CD4-positive, alpha-beta memory T cell (primary cell): ENCODE measurements around the gene PLD3. TPM values are rescaled to one million over a fixed set of nuclear protein-coding genes. Genes with fewer than 3 reads are reported as not detected.

Source experiments
- CTCF ChIA-PET: fragments of 350-600 bp; sonication (Branson Sonifier 250); formaldehyde crosslinking; loops from one replicate; lab custom pipeline; 2021; ENCODE audit warnings: inconsistent platforms; ENCODE audit not compliant: partially characterized antibody; lab: Charles Lee
- POLR2A ChIA-PET: fragments of 350-600 bp; sonication (Branson Sonifier 250); formaldehyde crosslinking; loops from one replicate; lab custom pipeline; 2021; ENCODE audit not compliant: partially characterized antibody; lab: Charles Lee
- DNase-seq, 5 donors: peaks; one replicate each; pipeline versions ENCODE4 v3.0.0 to v3.0.0-alpha.2; 2020 to 2022; ENCODE audit warnings: mixed read lengths in 1 of 5
- H3K27ac ChIP-seq: one replicate; pipeline ENCODE4 v1.7.0; 2013; ENCODE audit warnings: low read depth, low read length
- H3K27me3 ChIP-seq: 2 replicates; pipeline ENCODE4 v1.7.0; 2013; ENCODE audit warnings: mild to moderate bottlenecking, low read length, moderate library complexity; ENCODE audit not compliant: insufficient read depth
- H3K36me3 ChIP-seq: 2 replicates; pipeline ENCODE4 v1.7.0; 2013; ENCODE audit warnings: mild to moderate bottlenecking, low read length, moderate library complexity; ENCODE audit not compliant: insufficient read depth
- H3K4me1 ChIP-seq: 2 replicates; pipeline ENCODE4 v1.7.0; 2013; ENCODE audit warnings: mild to moderate bottlenecking, low read length, moderate library complexity; ENCODE audit not compliant: insufficient read depth
- H3K4me3 ChIP-seq, 2 donors: one replicate each; pipeline ENCODE4 v1.7.0; 2013; ENCODE audit warnings: low read length in 2 of 2, mild to moderate bottlenecking in 1 of 2
- H3K9me3 ChIP-seq, 2 donors: one replicate each; pipeline ENCODE4 v1.7.0; 2013; ENCODE audit warnings: low read length in 2 of 2, control low read depth in 1 of 2; ENCODE audit not compliant: control insufficient read depth in 1 of 2
- H3K27ac Mint-ChIP-seq, 7 donors: one replicate each; pipeline ENCODE4 v1.8.0; 2020 to 2021; ENCODE audit warnings: mixed read lengths in 7 of 7, mild to moderate bottlenecking in 6 of 7, inconsistent platforms in 3 of 7, moderate library complexity in 3 of 7
- H3K27me3 Mint-ChIP-seq, 2 donors: one replicate each; pipeline ENCODE4 v1.8.0; 2020 to 2021; ENCODE audit warnings: mixed read lengths in 2 of 2
- H3K36me3 Mint-ChIP-seq, 2 donors: one replicate each; pipeline ENCODE4 v1.8.0; 2020 to 2021; ENCODE audit warnings: mixed read lengths in 2 of 2, inconsistent platforms in 1 of 2, mild to moderate bottlenecking in 1 of 2
- H3K4me1 Mint-ChIP-seq, 4 donors: one replicate each; pipeline ENCODE4 v1.8.0; 2020 to 2021; ENCODE audit warnings: mixed read lengths in 4 of 4, mild to moderate bottlenecking in 1 of 4
- H3K4me3 Mint-ChIP-seq, 8 donors: one replicate each; pipeline ENCODE4 v1.8.0; 2020 to 2021; ENCODE audit warnings: mixed read lengths in 8 of 8, mild to moderate bottlenecking in 7 of 8, moderate library complexity in 6 of 8, inconsistent platforms in 3 of 8
- H3K9me3 Mint-ChIP-seq, 8 donors: one replicate each; pipeline ENCODE4 v1.8.0; 2020 to 2021; ENCODE audit warnings: mixed read lengths in 8 of 8, mild to moderate bottlenecking in 5 of 8, inconsistent platforms in 3 of 8, moderate library complexity in 1 of 8
- intact Hi-C: fragments of 100-400 bp; cut with micrococcal nuclease; formaldehyde crosslinking; loops from one replicate; pipeline ENCODE4 v1.15.1; 2023
- polyA plus RNA-seq, 2 donors: library from polyadenylated mRNA; unstranded; fragments of 300-500 nt; fragmentation: Illumina TruSeq; gene quantifications; one replicate each; pipeline ENCODE4 v1.2.3, GENCODE V29; 2021
- total RNA-seq, 2 experiments: library from RNA; stranded (reverse); gene quantifications; one replicate each; pipeline ENCODE4 v1.2.3, GENCODE V29; 2021

The PLD3 gene
- total and polyA plus RNA-seq, 4 experiments from 2014 or later, result 61.0 to 117 (median 95.2) TPM

GRCh38 chr19:40380199-40381037 is 31.9 kb downstream of the PLD3 start:
- peaks cover 3 to 5% of the 10 kb centered on the region in 2 donors for H3K36me3 Mint-ChIP-seq
- no peaks in the 10 kb centered on the region for H3K36me3 ChIP-seq
- no peak overlapping the region for H3K27ac ChIP-seq
- ChIA-PET CTCF (interaction anchor here (1.3 kb wide), 1 partner anchor 84 kb away, joined by 3 read pairs; no protein-coding TSS in a partner anchor), POLR2A (interaction anchor here (1.6 kb wide), 1 partner anchor 32 kb away, joined by 3 read pairs; the partner anchor contains the start of genes C19orf47 and PLD3)
- peak in 1 of 5 donors; percentile 17 for DNase-seq
- no peaks in the 10 kb centered on the region for H3K4me1 ChIP-seq
- H3K4me1 Mint-ChIP-seq, result no peaks in the 10 kb centered on the region
- H3K9me3 Mint-ChIP-seq, result no peaks in the 10 kb centered on the region
- H3K9me3 ChIP-seq, result no peaks in the 10 kb centered on the region
- H3K27me3 Mint-ChIP-seq, result no peaks in the 10 kb centered on the region
- intact Hi-C loops, result no loop called here
- H3K27ac Mint-ChIP-seq, result no peak overlapping the region
- H3K4me3 Mint-ChIP-seq, result no peak overlapping the region
- no peaks in the 10 kb centered on the region for H3K27me3 ChIP-seq
- H3K4me3 ChIP-seq, result no peak overlapping the region

- ChIA-PET POLR2A (interaction anchor here (1.6 kb wide), 1 partner anchor 33 kb away, joined by 3 read pairs; the partner anchor contains the start of genes C19orf47 and PLD3), CTCF (no interaction called here)
- H3K4me1 Mint-ChIP-seq, result no peaks in the 10 kb centered on the region
- DNase-seq, result no peak
- Histone ChIP-seq H3K9me3 (no peaks in the 10 kb centered on the region), H3K4me3 (no peak overlapping the region), H3K36me3 (no peaks in the 10 kb centered on the region), H3K27me3 (no peaks in the 10 kb centered on the region), H3K27ac (no peak overlapping the region), H3K4me1 (no peaks in the 10 kb centered on the region)
- H3K27ac Mint-ChIP-seq, result peak overlapping the region in 2 of 7 donors; percentile 24 to 62
- H3K36me3 Mint-ChIP-seq, result peaks cover 3 to 4% of the 10 kb centered on the region in 2 donors
- intact Hi-C loops, result no loop called here
- no peak overlapping the region for H3K4me3 Mint-ChIP-seq
- H3K9me3 Mint-ChIP-seq, result no peaks in the 10 kb centered on the region
- H3K27me3 Mint-ChIP-seq, result no peaks in the 10 kb centered on the region
Measured at GRCh38 chr19:40381321-40381720, 32.8 kb downstream of the PLD3 start.

GRCh38 chr19:40383668-40384248 is 35.3 kb downstream of the PLD3 start:
- Mint-ChIP-seq H3K36me3 (no peaks in the 10 kb centered on the region), H3K27me3 (no peaks in the 10 kb centered on the region), H3K4me1 (no peaks in the 10 kb centered on the region), H3K27ac (no peak overlapping the region), H3K9me3 (no peaks in the 10 kb centered on the region), H3K4me3 (no peak overlapping the region)
- ChIA-PET POLR2A (no interaction called here), CTCF (no interaction called here)
- H3K9me3 ChIP-seq, result no peaks in the 10 kb centered on the region
- no peak overlapping the region for H3K27ac ChIP-seq
- intact Hi-C loops, result no loop called here
- no peaks in the 10 kb centered on the region for H3K4me1 ChIP-seq
- no peaks in the 10 kb centered on the region for H3K36me3 ChIP-seq
- H3K27me3 ChIP-seq, result no peaks in the 10 kb centered on the region
- no peak overlapping the region for H3K4me3 ChIP-seq
- DNase-seq, result peak in 1 of 5 donors; percentile 8

GRCh38 chr19:40387155-40387554 is 38.7 kb downstream of the PLD3 start:
- H3K27me3 Mint-ChIP-seq, result no peaks in the 10 kb centered on the region
- no peaks in the 10 kb centered on the region for H3K9me3 Mint-ChIP-seq
- no peaks in the 10 kb centered on the region for H3K4me1 ChIP-seq
- POLR2A ChIA-PET, result no interaction called here
- no peaks in the 10 kb centered on the region for H3K36me3 ChIP-seq
- DNase-seq, result no peak
- H3K36me3 Mint-ChIP-seq, result no peaks in the 10 kb centered on the region
- no peaks in the 10 kb centered on the region for H3K9me3 ChIP-seq
- intact Hi-C loops, result no loop called here
- H3K4me3 Mint-ChIP-seq, result no peak overlapping the region
- H3K27ac Mint-ChIP-seq, result peak overlapping the region in 1 of 7 donors; percentile 15
- H3K27ac ChIP-seq, result no peak overlapping the region
- no peak overlapping the region for H3K4me3 ChIP-seq
- no peaks in the 10 kb centered on the region for H3K4me1 Mint-ChIP-seq
- no peaks in the 10 kb centered on the region for H3K27me3 ChIP-seq
- CTCF ChIA-PET, result interaction anchor here (0.7 kb wide), 1 partner anchor 432 kb away, joined by 3 read pairs; no protein-coding TSS in a partner anchor

- H3K4me3 Mint-ChIP-seq, result no peak overlapping the region
- no peaks in the 10 kb centered on the region for H3K36me3 Mint-ChIP-seq
- H3K27ac Mint-ChIP-seq, result no peak overlapping the region
- no peaks in the 10 kb centered on the region for H3K4me1 ChIP-seq
- H3K4me1 Mint-ChIP-seq, result no peaks in the 10 kb centered on the region
- CTCF ChIA-PET, result no interaction called here
- no peak overlapping the region for H3K4me3 ChIP-seq
- H3K27me3 ChIP-seq, result no peaks in the 10 kb centered on the region
- H3K27me3 Mint-ChIP-seq, result no peaks in the 10 kb centered on the region
- no peak overlapping the region for H3K27ac ChIP-seq
- POLR2A ChIA-PET, result no interaction called here
- DNase-seq, result no peak
- no peaks in the 10 kb centered on the region for H3K36me3 ChIP-seq
- intact Hi-C loops, result no loop called here
- H3K9me3 ChIP-seq, result no peaks in the 10 kb centered on the region
- no peaks in the 10 kb centered on the region for H3K9me3 Mint-ChIP-seq
Measured at GRCh38 chr19:40388481-40388880, 40.0 kb downstream of the PLD3 start.

- no peak overlapping the region for H3K27ac Mint-ChIP-seq
- H3K27me3 Mint-ChIP-seq, result no peaks in the 10 kb centered on the region
- Histone ChIP-seq H3K9me3 (no peaks in the 10 kb centered on the region), H3K36me3 (no peaks in the 10 kb centered on the region), H3K27me3 (no peaks in the 10 kb centered on the region), H3K4me1 (no peaks in the 10 kb centered on the region), H3K27ac (no peak overlapping the region), H3K4me3 (no peak overlapping the region)
- H3K9me3 Mint-ChIP-seq, result no peaks in the 10 kb centered on the region
- DNase-seq, result no peak
- H3K4me3 Mint-ChIP-seq, result no peak overlapping the region
- no peaks in the 10 kb centered on the region for H3K4me1 Mint-ChIP-seq
- ChIA-PET POLR2A (interaction anchor here (0.6 kb wide), 1 partner anchor 38 kb away, joined by 3 read pairs; no protein-coding TSS in a partner anchor), CTCF (interaction anchor here (1.0 kb wide), 1 partner anchor 84 kb away, joined by 3 read pairs; no protein-coding TSS in a partner anchor)
- H3K36me3 Mint-ChIP-seq, result no peaks in the 10 kb centered on the region
- intact Hi-C loops, result no loop called here
Measured at GRCh38 chr19:40389404-40390083, 41.0 kb downstream of the PLD3 start.
